ENCODE data around the gene CFAP77.

GRCh38 chr9:132560616-132561202 lies 150.7 kb downstream of the CFAP77 start:
- TF ChIP-seq CTCF (conservative IDR thresholded peaks at IDR 0.05; ENCODE audit: low read depth, low read length) (no peak), CEBPB (IDR thresholded peaks at IDR 0.05; ENCODE audit: low read depth, low read length) (no peak)
